Measurements from ENCODE around the gene LATS2.

Gene LATS2

DNA sequence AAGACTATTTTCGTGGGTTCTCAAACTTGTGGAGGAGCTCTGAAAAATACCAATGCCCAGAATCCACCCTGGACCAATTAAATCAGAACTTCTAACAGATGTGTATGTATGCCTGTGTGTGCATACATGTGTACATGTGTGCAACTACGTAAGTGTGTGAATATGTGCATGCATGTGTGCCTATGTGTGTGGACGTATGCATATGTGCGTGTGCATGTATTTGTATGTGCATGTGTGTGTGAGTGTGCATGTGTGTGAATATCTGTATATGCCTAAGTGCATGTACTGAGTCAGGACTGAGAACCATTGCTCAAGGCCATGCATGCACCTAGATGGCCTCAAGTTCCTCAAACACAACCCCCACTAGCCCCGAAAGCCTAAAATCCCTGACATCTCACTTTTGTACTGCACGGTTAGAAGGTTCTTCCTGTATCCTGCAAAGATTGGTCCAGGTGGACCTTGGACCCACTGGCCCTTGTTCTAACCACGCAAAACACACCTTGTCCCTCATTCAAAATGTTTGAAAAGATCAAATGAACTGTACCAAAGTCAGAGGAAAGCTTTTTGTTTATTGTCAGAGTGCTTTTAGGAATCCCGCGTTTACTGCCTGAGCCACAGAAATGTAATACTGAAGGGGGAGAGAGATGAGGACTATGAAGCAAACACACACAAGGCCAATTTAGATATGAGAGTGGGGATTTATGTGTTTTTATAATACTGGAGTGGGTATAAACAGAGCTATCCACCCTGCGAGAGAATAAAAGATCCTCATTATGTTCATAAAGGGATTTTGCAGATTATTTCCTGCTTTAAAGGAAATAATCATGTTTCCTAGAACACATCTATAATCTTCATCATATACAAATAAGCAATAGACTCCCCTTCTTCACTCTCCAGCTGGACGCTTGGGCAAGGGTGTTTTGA lies 39.1 kb downstream of the LATS2 start:
- no peak for FAIRE-seq

DNA sequence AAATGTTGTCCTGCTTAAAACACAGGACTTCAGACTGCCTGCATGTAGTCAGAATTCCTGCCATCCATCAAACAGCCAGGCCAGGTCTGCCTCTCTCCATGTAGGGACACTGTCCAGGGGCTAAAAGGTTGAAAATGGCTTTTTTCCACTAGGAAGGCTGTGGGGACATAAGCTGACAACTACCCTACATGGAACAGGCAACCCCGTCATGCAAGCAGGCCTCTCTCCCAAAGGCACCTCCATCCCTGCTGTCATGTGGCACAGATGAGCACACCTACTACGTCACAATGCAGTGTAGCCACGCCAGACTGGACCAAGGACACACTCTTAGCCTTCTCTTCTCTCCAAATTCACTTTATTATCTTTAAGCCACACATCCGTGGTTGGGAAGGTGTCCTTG lies 40.8 kb downstream of the LATS2 start:
- FAIRE-seq = no peak
- no peak for DNase-seq (ENCODE audit: extremely low spot score, insufficient read length, low read depth)

More for the DNA sequence above, 39.1 kb downstream of the LATS2 start:
- DNase-seq (ENCODE audit: extremely low spot score, insufficient read length, low read depth) = no peak

- DNase-seq (ENCODE audit: extremely low spot score, insufficient read length, low read depth) = no peak
- FAIRE-seq = no peak
Observed at GRCh38 chr13:21020176-21020575, 41.2 kb downstream of the LATS2 start.

GRCh38 chr13:21018220-21018619 lies 43.2 kb downstream of the LATS2 start:
- DNase-seq (ENCODE audit: extremely low spot score, insufficient read length, low read depth) (no peak), FAIRE-seq (no peak)

DNA sequence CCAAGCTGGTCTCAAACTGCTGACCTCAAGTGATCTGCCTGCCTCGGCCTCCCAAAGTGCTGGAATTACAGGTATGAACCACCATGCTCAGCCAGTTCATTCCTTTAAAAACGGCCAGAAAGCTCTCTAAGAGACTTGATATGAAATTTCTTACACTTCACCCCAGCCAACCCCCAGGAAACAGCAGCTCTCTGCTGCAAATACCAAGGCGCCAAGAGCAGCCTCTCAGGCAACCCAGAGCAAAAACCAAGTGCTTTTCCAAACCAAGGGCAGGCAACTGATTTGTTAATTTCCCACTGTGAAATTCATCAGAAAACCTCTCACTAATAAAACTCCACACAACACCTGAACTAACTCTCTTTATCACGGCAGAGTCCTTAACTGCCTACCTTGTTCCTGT lies 44.9 kb downstream of the LATS2 start:
- no peak for FAIRE-seq
- DNase-seq (ENCODE audit: extremely low spot score, insufficient read length, low read depth) = no peak

DNA sequence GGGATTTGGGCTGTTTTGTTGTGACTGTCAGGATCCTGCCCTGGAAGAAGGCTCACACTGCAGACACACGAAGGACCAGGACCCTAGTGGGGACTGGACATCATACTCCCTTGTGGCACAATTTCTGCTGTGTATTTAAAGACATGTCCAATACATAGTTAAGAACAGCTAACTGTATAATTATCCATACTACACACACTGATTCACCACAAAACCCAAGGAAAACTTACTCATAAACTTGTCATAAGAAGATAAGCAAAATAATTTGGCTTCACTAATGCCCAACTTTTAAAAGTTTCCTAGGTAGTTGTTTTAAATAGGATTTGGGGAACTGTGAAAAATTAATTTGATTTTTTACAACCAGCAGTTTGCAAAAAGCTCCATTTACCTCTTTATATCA lies 46.1 kb downstream of the LATS2 start:
- no peak for FAIRE-seq
- no peak for DNase-seq (ENCODE audit: extremely low spot score, insufficient read length, low read depth)

- FAIRE-seq (no peak), DNase-seq (ENCODE audit: extremely low spot score, insufficient read length, low read depth) (no peak)
Observed at GRCh38 chr13:21014502-21015170, 46.8 kb downstream of the LATS2 start.

DNA sequence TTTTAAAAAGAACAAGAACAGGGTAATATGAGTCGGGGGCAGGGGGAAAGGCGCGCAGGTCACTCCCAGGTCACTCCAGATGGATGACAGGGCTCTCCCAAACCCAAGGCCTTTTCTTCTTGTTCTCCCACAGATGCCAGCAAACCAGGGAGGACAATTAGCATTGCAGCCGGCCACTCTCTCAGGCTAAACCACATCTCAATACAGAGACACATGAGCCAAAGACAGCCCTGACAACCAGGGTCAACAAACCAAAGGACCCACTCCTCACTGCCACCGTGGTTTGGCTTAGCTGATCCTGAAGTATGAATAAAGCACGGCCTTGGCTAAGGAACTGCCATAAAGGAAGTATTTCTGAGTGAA lies 47.3 kb downstream of the LATS2 start:
- FAIRE-seq = no peak

DNA sequence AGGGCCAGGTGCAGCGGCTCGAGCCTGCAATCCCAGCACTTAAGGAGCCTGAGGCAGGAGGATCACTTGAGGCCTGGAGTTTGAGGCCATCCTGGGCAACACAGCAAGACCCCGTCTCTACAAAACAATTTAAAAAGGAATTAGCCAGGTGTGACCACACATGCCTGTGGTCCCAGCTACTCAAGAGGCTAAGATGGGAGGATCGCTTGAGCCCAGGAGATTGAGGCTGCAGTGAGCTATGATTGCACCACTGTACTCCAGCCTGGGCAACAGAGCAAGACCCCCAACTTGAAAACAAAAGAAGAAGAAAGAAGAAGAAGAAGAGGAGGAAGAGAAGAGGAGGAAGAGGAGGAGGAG lies 47.7 kb downstream of the LATS2 start:
- FAIRE-seq = no peak
- DNase-seq (ENCODE audit: extremely low spot score, insufficient read length, low read depth) = no peak

More for the DNA sequence above, 47.3 kb downstream of the LATS2 start:
- DNase-seq (ENCODE audit: extremely low spot score, insufficient read length, low read depth) = no peak

- DNase-seq (ENCODE audit: extremely low spot score, insufficient read length, low read depth) (no peak), FAIRE-seq (no peak)
Observed at GRCh38 chr13:21012841-21013681, 48.3 kb downstream of the LATS2 start.

DNA sequence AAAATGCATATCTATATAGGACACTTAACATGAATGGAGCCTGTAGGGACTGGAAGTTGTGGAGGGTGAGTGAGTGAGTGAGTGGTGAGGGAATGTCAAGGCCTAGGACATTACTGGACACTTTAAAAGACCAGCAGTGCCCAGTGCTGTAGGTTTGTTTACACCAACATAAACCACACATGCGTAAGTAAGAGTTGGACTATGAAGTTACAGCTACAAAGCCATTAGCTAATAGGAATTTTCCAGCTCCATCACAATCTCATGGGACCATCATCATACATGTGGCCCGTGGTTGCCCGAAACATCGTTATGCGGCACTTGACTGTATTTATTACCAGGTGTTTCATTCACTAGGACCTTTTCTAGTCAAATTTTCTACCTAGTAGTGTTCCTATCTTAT lies 49.2 kb downstream of the LATS2 start:
- DNase-seq (ENCODE audit: extremely low spot score, insufficient read length, low read depth) (no peak), FAIRE-seq (no peak)

GRCh38 chr13:21011378-21011777 lies 50.0 kb downstream of the LATS2 start:
- FAIRE-seq (no peak), DNase-seq (ENCODE audit: extremely low spot score, insufficient read length, low read depth) (no peak)

DNA sequence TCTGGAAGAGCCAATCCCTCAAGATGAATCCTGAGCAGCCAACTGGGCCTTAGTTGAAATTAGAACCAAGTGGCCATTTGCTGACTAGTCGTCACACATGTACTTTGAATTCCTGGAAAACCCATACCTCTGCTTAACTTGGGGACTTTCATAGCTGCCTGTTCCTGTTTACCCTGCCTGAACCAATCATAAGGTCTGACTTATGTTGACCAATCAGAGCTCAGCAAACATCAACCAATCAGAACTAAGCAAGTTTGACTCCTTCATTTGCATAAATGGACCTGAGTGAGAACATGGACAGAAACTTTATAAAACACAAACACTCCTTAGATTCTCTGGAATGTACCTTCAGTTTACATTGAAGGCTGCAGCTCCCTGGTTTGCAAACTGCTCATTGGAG lies 50.8 kb downstream of the LATS2 start:
- DNase-seq (ENCODE audit: extremely low spot score, insufficient read length, low read depth) (no peak), FAIRE-seq (no peak)

GRCh38 chr13:21009036-21009435 lies 52.4 kb downstream of the LATS2 start:
- DNase-seq (ENCODE audit: extremely low spot score, insufficient read length, low read depth) (no peak), FAIRE-seq (no peak)

- no peak for FAIRE-seq
- DNase-seq (ENCODE audit: extremely low spot score, insufficient read length, low read depth) = no peak
Observed at GRCh38 chr13:21008026-21008425, 53.4 kb downstream of the LATS2 start.

DNA sequence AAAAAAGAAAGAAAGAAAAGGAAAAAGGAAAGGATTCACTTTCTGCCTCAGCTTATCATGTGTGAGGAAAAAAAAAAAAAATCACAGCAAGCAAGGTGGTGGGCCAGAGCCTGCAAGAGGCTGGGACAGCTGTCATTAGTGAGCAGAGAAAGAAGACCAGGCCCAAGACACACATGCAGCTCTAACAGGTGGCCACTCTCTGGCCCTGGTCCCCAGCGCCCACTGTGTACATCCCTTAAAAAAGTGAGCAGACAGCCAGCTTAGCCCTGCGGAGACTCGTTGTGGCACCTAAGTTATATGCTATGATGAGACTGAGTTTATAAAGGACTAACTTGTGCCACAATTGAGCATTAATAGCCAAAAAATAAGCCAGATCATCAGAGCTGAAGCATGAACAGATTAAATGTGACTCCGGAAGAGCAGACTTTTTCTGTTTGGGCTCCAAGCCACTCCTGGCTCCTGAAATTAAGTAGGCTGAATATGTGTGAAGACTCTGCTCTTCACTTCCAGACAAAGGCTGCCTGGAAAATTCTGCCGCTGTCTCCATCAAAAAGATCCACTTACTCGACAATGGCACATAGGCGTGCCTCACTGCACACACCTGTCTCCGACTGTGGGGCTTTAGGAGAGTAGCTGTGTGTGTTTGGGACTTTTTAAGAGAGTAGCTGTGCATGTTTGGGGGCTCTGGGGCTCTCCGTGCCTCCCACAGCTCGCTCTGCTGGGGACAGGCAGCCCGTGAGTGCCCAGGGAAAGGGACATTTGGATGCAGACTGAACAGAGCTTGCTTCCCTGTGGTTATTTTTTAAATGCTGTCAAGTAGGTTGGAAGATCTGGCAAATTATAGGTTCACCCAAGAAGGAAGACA lies 55.0 kb downstream of the LATS2 start:
- no peak for FAIRE-seq
- no peak for DNase-seq (ENCODE audit: extremely low spot score, insufficient read length, low read depth)

DNA sequence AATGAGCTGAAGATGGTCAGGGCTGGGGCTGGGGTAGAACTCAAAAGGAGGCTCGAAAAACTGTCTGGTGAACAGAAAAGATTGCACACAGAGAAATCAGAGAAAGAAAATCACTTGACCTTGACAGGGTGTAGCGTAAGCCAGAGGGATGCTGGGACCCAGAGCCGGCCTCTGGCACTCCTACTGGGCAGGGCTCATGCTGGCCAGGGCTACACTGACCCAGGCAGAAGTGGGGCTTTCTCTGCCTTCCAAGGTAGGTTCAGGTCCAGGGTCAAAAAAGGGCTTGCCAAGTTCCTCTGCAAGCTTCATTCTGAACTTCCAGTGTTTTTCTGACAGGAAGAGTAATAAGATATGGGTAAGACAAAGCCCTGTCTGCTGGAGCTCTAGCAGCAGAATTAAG lies 56.2 kb downstream of the LATS2 start:
- FAIRE-seq (no peak), DNase-seq (ENCODE audit: extremely low spot score, insufficient read length, low read depth) (no peak)

DNA sequence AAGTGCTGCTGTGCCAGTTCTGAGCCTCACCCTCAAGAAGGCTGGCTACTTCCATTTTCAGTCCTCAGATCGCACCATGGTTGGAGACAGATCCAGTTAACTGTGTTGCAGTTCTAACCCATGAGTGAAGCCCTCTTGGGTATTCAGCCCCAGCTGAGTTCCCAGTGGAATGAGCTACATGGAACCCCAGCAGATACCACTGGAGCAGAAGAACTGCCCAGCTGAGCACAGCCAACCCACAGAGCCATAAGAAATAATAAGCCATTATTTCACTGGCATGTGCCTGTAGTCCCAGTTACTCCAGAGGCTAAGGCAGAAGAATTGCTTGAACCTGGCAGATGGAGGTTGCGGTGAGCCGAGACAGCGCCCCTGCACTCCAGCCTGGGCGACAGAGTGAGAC lies 59.9 kb downstream of the LATS2 start:
- DNase-seq (ENCODE audit: extremely low spot score, insufficient read length, low read depth) (no peak), FAIRE-seq (no peak)

DNA sequence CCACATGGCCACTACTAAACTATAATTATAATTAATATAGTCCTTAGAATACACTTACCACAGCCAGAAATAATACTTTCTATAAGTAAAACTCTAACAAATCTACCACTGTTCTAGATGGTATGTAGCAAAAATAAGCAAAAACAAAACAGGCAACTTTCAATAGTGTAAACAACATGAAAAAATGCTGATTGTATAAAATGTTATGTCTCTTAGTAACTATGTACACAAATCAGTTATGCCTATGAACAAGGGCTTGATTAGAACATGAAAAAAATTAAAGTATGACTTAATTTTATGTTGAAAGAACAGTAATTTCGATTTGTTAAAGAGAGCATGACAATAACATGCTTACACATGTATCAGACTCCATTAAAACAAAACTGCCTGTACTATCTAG lies 60.7 kb downstream of the LATS2 start:
- no peak for FAIRE-seq
- no peak for DNase-seq (ENCODE audit: extremely low spot score, insufficient read length, low read depth)
